ENCODE results near the gene CD48.

The CD48 gene

DNA sequence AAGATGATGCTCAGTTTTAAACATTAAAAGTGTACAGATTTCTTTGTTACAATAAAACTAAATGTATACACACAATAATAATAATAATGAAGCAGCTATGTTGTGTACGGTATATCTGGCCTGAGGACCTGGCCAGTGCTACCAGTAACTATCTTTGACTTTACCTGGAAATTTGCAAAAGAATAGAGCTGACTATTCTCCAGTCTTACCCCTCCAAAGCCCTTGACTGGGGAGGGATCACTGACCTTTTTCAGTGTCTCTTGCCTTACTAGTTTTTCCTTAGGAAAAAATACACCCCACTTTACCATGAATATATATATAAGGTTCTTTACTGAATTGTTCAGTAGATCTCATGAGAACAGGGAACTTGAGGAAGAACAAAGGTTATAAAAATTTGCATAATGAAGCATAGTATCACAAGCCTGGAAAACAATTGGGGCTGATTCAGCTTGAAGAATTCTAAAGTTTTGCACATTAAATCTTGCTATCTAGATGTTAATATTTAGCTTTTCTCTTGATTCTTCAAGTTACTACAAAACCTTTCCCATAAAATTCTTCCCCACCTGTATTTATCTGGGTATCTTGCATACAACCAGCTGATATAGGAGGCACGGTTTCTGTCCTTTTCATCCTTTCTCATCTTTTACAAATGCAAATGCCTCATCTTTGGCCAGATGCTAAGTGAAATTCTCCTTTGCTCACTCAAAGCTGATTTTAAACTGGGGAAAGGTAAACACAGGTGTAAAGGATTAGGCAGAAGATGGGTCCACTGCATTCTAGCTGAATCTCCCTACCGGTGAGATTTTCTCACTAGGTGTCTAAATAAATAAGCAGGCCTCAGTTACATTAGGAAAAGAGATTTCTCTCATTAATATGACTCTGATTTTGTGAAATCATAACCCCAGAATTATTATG lies 39.8 kb downstream of the CD48 start:
- no peak for DNase-seq (ENCODE audit: low read depth)
- TF ChIP-seq, protein P1, sequence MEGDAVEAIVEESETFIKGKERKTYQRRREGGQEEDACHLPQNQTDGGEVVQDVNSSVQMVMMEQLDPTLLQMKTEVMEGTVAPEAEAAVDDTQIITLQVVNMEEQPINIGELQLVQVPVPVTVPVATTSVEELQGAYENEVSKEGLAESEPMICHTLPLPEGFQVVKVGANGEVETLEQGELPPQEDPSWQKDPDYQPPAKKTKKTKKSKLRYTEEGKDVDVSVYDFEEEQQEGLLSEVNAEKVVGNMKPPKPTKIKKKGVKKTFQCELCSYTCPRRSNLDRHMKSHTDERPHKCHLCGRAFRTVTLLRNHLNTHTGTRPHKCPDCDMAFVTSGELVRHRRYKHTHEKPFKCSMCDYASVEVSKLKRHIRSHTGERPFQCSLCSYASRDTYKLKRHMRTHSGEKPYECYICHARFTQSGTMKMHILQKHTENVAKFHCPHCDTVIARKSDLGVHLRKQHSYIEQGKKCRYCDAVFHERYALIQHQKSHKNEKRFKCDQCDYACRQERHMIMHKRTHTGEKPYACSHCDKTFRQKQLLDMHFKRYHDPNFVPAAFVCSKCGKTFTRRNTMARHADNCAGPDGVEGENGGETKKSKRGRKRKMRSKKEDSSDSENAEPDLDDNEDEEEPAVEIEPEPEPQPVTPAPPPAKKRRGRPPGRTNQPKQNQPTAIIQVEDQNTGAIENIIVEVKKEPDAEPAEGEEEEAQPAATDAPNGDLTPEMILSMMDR (IDR thresholded peaks at IDR 0.05; ENCODE audit: low read depth, low read length, missing control alignments) = no peak
- no peak overlapping the region for H3K4me3 ChIP-seq (ENCODE audit: low read depth, low read length)

DNA sequence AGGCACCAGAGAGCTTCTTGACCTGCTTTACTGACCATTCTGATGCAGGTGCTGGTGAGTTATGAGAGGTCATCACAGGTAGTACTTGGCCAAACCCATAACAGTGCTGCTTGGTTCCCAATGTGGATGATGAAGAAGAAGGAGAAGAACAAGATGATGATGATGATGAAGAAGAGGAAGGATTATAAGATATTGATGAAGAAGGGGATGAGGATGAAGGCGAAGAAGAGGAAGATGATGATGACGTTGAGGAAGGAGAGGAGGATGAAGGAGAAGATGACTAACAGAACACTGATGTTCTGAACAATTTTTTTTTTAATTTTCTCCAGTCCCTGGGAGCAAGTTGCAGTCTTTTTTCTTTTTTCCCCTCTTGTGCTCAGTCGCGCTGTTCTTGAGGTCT lies 40.9 kb downstream of the CD48 start:
- TF ChIP-seq, protein P1 (IDR thresholded peaks at IDR 0.05; ENCODE audit: low read depth, low read length, missing control alignments) = no peak
- no peak overlapping the region for H3K4me3 ChIP-seq (ENCODE audit: low read depth, low read length)
- no peak for DNase-seq (ENCODE audit: low read depth)

DNA sequence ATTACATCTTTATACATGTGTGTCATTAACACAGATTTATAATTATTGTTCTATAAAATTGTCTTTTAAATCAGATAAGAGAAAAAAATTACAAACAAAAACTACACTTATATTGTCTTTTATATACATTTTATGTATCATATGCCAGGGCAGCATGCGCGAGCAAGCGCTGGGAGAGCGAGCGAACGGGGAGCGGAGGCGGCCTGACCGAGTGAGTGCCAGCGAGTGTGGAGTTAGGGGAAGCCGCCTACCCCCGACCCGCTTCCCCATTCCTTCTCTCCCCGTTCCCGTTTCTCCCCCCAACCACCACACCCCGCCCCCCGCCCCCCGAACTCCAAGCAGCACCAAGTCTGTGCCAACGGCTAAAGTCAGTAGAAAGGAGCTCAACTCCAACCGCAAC lies 41.8 kb downstream of the CD48 start:
- DNase-seq (ENCODE audit: low read depth) = no peak
- no peak overlapping the region for H3K4me3 ChIP-seq (ENCODE audit: low read depth, low read length)
- TF ChIP-seq, protein P1 (IDR thresholded peaks at IDR 0.05; ENCODE audit: low read depth, low read length, missing control alignments) = no peak

GRCh38 chr1:160669276-160669675 lies 42.3 kb downstream of the CD48 start:
- H3K4me3 ChIP-seq (ENCODE audit: low read depth, low read length) = no peak overlapping the region
- TF ChIP-seq, protein P1 (IDR thresholded peaks at IDR 0.05; ENCODE audit: low read depth, low read length, missing control alignments) = no peak
- no peak for DNase-seq (ENCODE audit: low read depth)

DNA sequence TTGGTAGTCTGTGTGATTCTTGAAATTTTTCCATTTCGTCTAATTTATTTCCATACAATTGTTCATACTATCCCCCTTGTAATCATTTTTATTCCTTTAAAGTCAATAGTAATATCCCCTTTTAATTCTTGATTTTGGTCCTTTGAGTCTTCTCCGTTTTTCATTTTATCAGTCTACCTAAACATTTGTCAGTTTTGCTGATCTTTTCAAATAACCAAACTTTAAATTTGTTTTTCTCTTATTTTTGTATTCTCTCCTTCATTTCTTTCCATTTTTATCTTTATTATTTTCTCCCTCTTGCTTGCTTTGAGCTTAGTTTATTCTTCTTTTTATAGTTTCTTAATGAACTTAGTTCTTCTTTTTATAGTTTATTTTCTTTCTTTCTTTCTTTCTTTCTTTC lies 43.7 kb downstream of the CD48 start:
- TF ChIP-seq, protein P1 (IDR thresholded peaks at IDR 0.05; ENCODE audit: low read depth, low read length, missing control alignments) = no peak
- no peak for DNase-seq (ENCODE audit: low read depth)
- no peak overlapping the region for H3K4me3 ChIP-seq (ENCODE audit: low read depth, low read length)

- H3K4me3 ChIP-seq (ENCODE audit: low read depth, low read length) = no peak overlapping the region; the same call in 1 of the 2 replicates
- TF ChIP-seq, protein P1 (IDR thresholded peaks at IDR 0.05; ENCODE audit: low read depth, low read length, missing control alignments) = no peak
- no peak for DNase-seq (ENCODE audit: low read depth)
Measured at GRCh38 chr1:160666079-160666442, 45.6 kb downstream of the CD48 start.

Data from GM12864 (cell line).